Measurements from ENCODE around the gene ABCC4.

The ABCC4 gene

DNA sequence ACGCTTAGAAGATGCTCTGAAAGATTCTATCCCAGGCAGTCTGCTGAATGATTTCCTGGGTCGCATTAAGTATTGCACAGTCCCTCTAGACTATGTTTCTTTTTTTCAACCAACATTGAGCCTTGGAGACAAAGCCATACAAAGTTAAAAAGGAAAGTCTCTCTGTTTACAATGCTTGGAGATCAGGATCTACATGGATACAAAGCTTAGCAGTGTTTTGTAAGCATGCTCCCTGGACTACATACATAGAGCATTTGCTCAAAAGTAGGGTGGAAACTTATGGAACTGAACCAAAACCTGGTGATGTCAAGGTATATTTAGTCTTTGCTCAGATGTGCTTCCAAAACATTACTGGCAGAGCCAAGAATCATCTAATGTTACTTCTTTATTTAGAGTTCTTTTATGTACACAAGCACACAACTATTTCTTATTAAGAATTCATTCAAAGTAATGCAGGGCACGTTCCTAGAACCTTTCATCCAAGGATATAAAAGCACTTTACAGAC is 241.2 kb downstream of the ABCC4 start:
- DNase-seq (ENCODE audit: low read depth): peak; percentile 33
- TF ChIP-seq, protein P1, sequence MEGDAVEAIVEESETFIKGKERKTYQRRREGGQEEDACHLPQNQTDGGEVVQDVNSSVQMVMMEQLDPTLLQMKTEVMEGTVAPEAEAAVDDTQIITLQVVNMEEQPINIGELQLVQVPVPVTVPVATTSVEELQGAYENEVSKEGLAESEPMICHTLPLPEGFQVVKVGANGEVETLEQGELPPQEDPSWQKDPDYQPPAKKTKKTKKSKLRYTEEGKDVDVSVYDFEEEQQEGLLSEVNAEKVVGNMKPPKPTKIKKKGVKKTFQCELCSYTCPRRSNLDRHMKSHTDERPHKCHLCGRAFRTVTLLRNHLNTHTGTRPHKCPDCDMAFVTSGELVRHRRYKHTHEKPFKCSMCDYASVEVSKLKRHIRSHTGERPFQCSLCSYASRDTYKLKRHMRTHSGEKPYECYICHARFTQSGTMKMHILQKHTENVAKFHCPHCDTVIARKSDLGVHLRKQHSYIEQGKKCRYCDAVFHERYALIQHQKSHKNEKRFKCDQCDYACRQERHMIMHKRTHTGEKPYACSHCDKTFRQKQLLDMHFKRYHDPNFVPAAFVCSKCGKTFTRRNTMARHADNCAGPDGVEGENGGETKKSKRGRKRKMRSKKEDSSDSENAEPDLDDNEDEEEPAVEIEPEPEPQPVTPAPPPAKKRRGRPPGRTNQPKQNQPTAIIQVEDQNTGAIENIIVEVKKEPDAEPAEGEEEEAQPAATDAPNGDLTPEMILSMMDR (IDR thresholded peaks at IDR 0.05; ENCODE audit: control insufficient read depth, extremely low read depth, insufficient read depth): no peak
- H3K4me3 ChIP-seq (ENCODE audit: low read depth, low read length): no peak overlapping the region

DNA sequence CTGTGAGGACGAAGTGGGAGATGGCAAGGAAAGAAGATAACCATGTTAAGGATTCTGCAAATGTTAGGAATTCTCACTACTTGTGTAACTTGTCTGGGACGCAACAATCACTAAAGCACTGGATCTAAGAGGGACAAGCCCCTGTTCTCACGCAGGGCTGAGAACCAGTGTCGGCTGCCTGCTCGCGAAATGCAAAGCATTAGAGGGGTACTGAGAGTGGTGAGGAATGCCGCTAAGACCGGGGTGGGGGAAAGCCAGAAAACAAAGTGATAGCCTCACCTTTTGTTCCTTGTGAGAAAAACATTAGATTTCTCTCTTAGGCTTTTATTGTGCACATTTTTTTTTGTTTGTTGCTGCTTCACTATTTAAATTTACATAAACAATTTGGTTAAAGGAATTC is 241.9 kb downstream of the ABCC4 start:
- H3K4me3 ChIP-seq (ENCODE audit: low read depth, low read length): no peak overlapping the region
- no peak for DNase-seq (ENCODE audit: low read depth)
- TF ChIP-seq, protein P1 (IDR thresholded peaks at IDR 0.05; ENCODE audit: control insufficient read depth, extremely low read depth, insufficient read depth): no peak

DNA sequence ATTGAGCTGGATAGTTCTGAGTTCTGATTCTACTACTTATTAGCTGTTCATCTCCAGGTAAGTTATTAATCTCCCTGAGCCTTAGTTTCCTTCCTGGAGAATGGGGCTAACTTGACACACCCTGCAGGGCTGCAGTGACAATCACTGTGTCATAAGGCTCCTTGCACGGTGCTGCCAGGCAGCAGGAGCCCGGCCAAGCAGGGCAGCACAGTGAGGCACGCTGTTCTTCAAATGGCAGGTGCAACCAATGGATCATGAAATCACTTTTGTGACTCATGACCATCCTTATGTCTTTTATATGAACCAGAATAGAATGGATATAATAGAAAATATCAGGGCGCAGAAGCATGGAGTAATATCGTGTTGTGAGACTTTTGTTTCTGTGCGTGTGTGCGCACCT is 242.6 kb downstream of the ABCC4 start:
- H3K4me3 ChIP-seq (ENCODE audit: low read depth, low read length): no peak overlapping the region
- DNase-seq (ENCODE audit: low read depth): no peak
- TF ChIP-seq, protein P1 (IDR thresholded peaks at IDR 0.05; ENCODE audit: control insufficient read depth, extremely low read depth, insufficient read depth): no peak

DNA sequence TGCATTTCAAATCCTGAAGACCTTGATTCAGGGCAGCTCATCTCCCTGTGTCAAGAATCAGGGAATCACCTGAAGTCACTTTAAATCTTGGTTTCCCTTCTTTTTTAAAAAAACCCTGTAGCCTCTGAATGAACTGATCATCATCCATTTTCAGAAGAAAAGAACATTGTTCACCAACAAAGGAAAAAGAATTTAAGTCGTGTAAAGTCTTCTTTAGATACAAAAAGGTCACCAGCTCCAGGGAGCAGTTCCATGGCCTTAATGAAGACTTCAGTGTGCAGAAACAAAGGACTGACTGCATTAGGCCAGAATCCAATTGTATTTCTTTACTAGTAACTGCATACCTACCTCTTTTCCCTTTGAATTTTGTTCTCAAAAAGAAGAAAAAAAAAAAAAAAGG is 245.0 kb downstream of the ABCC4 start:
- H3K4me3 ChIP-seq (ENCODE audit: low read depth, low read length): no peak overlapping the region
- TF ChIP-seq, protein P1 (IDR thresholded peaks at IDR 0.05; ENCODE audit: control insufficient read depth, extremely low read depth, insufficient read depth): no peak
- no peak for DNase-seq (ENCODE audit: low read depth)

DNA sequence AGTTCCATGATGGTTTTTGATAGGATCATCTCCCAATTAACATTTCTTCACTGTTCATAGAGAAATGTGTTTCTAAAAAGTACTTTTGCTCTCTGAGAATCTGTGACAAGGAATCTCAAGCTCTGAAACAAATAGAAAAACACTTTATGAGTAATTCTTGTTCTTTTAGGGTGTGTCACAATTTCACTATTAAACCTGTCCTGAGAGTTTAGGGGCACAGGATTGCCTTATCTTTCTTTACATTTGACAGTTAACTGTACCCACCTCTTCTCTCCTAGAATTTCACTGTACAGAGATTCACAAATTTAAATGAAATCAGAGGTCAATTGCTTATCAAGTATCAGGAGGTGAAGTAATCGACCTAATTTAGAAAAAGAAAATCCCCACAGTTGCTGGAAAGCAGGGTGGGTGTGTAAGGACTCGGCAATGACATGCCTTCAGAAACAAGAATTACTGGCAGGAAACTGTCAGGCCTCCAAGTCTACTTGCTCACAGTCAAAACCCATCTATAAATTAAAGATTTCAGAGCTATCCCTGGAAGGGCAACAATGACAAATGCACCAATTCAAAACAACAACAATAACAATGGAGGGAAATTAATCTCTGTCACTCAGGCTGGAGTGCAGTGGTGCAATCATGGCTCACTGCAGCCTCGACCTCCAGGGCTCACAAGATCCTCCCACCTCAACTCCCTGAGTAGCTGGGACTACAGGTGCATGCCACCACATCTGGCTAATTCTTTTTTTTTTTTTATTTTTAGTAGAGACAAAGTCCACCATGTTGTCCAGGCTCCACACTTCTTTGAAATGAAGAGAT is 250.2 kb downstream of the ABCC4 start:
- TF ChIP-seq, protein P1 (IDR thresholded peaks at IDR 0.05; ENCODE audit: control insufficient read depth, extremely low read depth, insufficient read depth): no peak
- no peak for DNase-seq (ENCODE audit: low read depth)

DNA sequence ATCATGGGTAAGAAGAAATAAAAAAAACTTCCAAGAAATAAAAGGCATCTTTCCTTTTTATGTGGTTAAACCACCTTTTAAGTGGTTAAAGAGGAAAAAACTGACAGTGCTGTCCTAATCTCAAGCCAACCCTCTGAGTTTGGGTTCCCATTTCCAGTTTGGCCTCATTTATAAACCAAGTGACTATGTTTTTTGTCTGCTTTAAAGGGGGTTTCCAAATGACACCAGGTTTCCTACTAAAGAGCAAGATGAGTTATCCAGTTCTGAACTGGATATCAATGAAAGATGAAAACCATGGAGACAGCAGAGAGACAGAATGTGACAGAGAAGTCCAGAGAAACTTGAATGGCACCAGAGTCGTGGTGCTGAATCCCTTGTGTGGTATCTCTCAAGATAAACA is 251.5 kb downstream of the ABCC4 start:
- DNase-seq (ENCODE audit: low read depth): no peak
- TF ChIP-seq, protein P1 (IDR thresholded peaks at IDR 0.05; ENCODE audit: control insufficient read depth, extremely low read depth, insufficient read depth): no peak

More for the DNA sequence above, 250.2 kb downstream of the ABCC4 start:
- no peak overlapping the region for H3K4me3 ChIP-seq (ENCODE audit: low read depth, low read length)

More for the DNA sequence above, 251.5 kb downstream of the ABCC4 start:
- no peak overlapping the region for H3K4me3 ChIP-seq (ENCODE audit: low read depth, low read length)
